ENCODE results near the gene MRAP. TPM values are rescaled to one million over a fixed set of nuclear protein-coding genes. Genes with fewer than 3 reads are reported as not detected.
A peak's percentile ranks its signal among the peaks of the same experiment; 100 is the strongest.

Gene MRAP
- polyA plus RNA-seq, 3 donors: not detected

DNA sequence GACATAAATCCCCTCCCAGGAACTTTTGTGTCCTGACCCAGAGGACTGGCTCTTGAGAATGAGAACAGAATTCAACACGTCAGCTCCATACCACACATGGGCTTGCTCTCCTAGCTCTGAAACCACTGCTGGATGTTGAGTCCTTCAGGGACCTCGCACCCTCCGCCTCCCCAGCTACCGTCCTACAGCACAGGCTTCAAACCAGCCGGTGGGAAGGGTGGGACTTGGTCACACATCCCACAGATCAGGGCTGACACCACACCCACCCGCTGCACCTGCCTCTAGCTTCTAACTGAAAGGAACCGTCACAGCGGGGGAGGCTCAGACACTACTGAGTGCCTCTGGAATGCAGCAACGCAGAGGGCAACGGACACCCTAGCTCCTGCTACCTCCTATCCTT is 24.0 kb downstream of the MRAP start:
- Histone ChIP-seq H3K27me3 (ENCODE audit: control insufficient read depth in 2 of 2, insufficient read depth in 2 of 2, low read length in 2 of 2) (no peaks in the 10 kb centered on the region), H3K79me2 (ENCODE audit: insufficient read depth, low read length) (no peaks in the 10 kb centered on the region), H3K36me3 (replicated peaks in 1 of 2; ENCODE audit: control insufficient read depth in 1 of 2, insufficient read depth in 2 of 2, low read length in 2 of 2) (peaks cover 82 to 92% of the 10 kb centered on the region in 2 donors), H3K4me2 (replicated peaks; ENCODE audit: extremely low read depth, low read length, poor library complexity, severe bottlenecking) (no peak overlapping the region), H3K27ac (ENCODE audit: low read depth in 1 of 2, low read length in 2 of 2) (no peak overlapping the region), H3K9ac (ENCODE audit: insufficient read depth, low read length, poor library complexity, severe bottlenecking) (no peak overlapping the region), H4K20me1 (ENCODE audit: insufficient read depth, low read length) (no peaks in the 10 kb centered on the region), H3K4me1 (ENCODE audit: control insufficient read depth in 1 of 2, insufficient read depth in 2 of 2, low read length in 2 of 2) (no peaks in the 10 kb centered on the region), H3K9me3 (replicated peaks in 1 of 2; ENCODE audit: control insufficient read depth in 1 of 2, insufficient read depth in 1 of 2, low read length in 2 of 2) (no peaks in the 10 kb centered on the region), H2AFZ (ENCODE audit: insufficient read depth, low read depth, low read length, poor library complexity, severe bottlenecking) (no peak overlapping the region), H3K4me3 (replicated peaks in 1 of 3; ENCODE audit: low read depth in 2 of 3, low read length in 3 of 3) (no peak overlapping the region)
- no peaks in the 10 kb centered on the region for H3K9me3 Mint-ChIP-seq
- peak overlapping the region in 2 of 7 donors; percentile 58 to 76 for H3K27ac Mint-ChIP-seq
- no peak for DNase-seq
- WGBS (ENCODE audit: insufficient coverage): 100% methylated on average over 4 of the region's 10 CpGs
- intact Hi-C loops (cut with micrococcal nuclease): no loop called here
- no peak overlapping the region for H3K4me3 Mint-ChIP-seq
- TF ChIP-seq, protein P1, sequence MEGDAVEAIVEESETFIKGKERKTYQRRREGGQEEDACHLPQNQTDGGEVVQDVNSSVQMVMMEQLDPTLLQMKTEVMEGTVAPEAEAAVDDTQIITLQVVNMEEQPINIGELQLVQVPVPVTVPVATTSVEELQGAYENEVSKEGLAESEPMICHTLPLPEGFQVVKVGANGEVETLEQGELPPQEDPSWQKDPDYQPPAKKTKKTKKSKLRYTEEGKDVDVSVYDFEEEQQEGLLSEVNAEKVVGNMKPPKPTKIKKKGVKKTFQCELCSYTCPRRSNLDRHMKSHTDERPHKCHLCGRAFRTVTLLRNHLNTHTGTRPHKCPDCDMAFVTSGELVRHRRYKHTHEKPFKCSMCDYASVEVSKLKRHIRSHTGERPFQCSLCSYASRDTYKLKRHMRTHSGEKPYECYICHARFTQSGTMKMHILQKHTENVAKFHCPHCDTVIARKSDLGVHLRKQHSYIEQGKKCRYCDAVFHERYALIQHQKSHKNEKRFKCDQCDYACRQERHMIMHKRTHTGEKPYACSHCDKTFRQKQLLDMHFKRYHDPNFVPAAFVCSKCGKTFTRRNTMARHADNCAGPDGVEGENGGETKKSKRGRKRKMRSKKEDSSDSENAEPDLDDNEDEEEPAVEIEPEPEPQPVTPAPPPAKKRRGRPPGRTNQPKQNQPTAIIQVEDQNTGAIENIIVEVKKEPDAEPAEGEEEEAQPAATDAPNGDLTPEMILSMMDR (IDR thresholded peaks at IDR 0.05): no peak
- peaks cover 91 to 92% of the 10 kb centered on the region in 2 donors for H3K36me3 Mint-ChIP-seq
- H3K4me1 Mint-ChIP-seq: no peaks in the 10 kb centered on the region
- peaks cover 0 to 2% (median 0%) of the 10 kb centered on the region in 3 donors for H3K27me3 Mint-ChIP-seq (ENCODE audit: low read depth in 3 of 3)

DNA sequence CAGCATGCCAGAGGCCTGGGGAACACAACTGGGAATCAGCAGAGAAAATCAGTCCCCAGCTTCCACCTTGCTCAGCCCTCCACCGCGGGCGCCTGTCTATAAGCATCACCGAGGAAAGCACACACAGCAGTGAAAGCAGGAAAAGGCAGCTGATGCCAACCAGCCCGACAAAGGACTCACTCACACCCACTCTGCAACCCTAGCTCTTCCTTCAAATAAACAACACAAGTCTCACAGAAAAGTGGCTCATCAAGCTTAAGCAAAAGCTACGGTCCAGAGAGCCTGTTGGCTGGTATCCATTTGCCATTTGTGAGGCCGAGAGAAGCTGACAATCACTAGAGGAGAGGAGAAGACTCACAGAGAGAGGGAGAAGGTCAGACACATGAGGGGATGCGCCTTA is 27.1 kb downstream of the MRAP start:
- TF ChIP-seq, protein P1 (IDR thresholded peaks at IDR 0.05): no peak
- intact Hi-C loops (cut with micrococcal nuclease): no loop called here
- Histone ChIP-seq H3K4me2 (replicated peaks; ENCODE audit: extremely low read depth, low read length, poor library complexity, severe bottlenecking) (no peak overlapping the region), H3K27me3 (ENCODE audit: control insufficient read depth in 2 of 2, insufficient read depth in 2 of 2, low read length in 2 of 2) (no peaks in the 10 kb centered on the region), H3K4me3 (replicated peaks in 1 of 3; ENCODE audit: low read depth in 2 of 3, low read length in 3 of 3) (no peak overlapping the region), H3K9ac (ENCODE audit: insufficient read depth, low read length, poor library complexity, severe bottlenecking) (no peak overlapping the region), H3K9me3 (replicated peaks in 1 of 2; ENCODE audit: control insufficient read depth in 1 of 2, insufficient read depth in 1 of 2, low read length in 2 of 2) (no peaks in the 10 kb centered on the region), H4K20me1 (ENCODE audit: insufficient read depth, low read length) (no peaks in the 10 kb centered on the region), H2AFZ (ENCODE audit: insufficient read depth, low read depth, low read length, poor library complexity, severe bottlenecking) (no peak overlapping the region), H3K4me1 (ENCODE audit: control insufficient read depth in 1 of 2, insufficient read depth in 2 of 2, low read length in 2 of 2) (no peaks in the 10 kb centered on the region), H3K27ac (ENCODE audit: low read depth in 1 of 2, low read length in 2 of 2) (no peak overlapping the region), H3K36me3 (replicated peaks in 1 of 2; ENCODE audit: control insufficient read depth in 1 of 2, insufficient read depth in 2 of 2, low read length in 2 of 2) (peaks cover 60 to 91% of the 10 kb centered on the region in 2 donors), H3K79me2 (ENCODE audit: insufficient read depth, low read length) (no peaks in the 10 kb centered on the region)
- WGBS (ENCODE audit: insufficient coverage): 100% methylated on average over 5 of the region's 8 CpGs
- Mint-ChIP-seq H3K9me3 (no peaks in the 10 kb centered on the region), H3K36me3 (peaks cover 84 to 86% of the 10 kb centered on the region in 2 donors), H3K27me3 (ENCODE audit: low read depth in 3 of 3) (no peaks in the 10 kb centered on the region), H3K4me3 (no peak overlapping the region), H3K4me1 (no peaks in the 10 kb centered on the region), H3K27ac (peak overlapping the region in 1 of 7 donors; percentile 31)
- no peak for DNase-seq

Measured in CD14-positive monocyte (primary cell).